ENCODE results near the gene SF3B1.

The SF3B1 gene

GRCh38 chr2:197425550-197425949 is 9.3 kb downstream of the SF3B1 start:
- in situ Hi-C loops (cut with MboI; ENCODE audit: low sequenced_read_pairs, unreplicated experiment), result no loop called here
- TF ChIP-seq, protein P1, sequence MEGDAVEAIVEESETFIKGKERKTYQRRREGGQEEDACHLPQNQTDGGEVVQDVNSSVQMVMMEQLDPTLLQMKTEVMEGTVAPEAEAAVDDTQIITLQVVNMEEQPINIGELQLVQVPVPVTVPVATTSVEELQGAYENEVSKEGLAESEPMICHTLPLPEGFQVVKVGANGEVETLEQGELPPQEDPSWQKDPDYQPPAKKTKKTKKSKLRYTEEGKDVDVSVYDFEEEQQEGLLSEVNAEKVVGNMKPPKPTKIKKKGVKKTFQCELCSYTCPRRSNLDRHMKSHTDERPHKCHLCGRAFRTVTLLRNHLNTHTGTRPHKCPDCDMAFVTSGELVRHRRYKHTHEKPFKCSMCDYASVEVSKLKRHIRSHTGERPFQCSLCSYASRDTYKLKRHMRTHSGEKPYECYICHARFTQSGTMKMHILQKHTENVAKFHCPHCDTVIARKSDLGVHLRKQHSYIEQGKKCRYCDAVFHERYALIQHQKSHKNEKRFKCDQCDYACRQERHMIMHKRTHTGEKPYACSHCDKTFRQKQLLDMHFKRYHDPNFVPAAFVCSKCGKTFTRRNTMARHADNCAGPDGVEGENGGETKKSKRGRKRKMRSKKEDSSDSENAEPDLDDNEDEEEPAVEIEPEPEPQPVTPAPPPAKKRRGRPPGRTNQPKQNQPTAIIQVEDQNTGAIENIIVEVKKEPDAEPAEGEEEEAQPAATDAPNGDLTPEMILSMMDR (IDR thresholded peaks at IDR 0.05; ENCODE audit: borderline replicate concordance, control extremely low read depth, extremely low read depth, insufficient read depth, missing control alignments), result no peak
- DNase-seq (ENCODE audit: low spot score), result no peak

DNA sequence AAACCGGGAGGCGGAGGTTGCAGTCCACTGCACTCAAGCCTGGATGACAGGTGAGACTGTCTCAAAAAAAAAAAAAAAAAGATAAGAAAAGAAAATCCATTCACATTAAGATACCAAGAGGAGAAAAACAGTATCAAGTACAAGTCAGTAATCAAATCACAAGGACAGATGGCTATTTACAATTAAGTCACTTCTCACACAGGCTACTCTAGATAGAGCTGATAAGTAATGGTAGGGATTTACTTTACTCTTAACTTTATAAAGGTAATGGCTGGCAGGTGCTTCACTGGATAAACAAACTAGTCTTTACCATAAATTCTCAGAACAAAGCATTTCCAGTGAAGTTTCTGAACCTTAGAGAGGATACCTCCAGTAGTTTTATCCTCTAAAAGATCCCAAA is 11.5 kb downstream of the SF3B1 start:
- no peak for DNase-seq (ENCODE audit: low spot score)
- TF ChIP-seq, protein P1 (IDR thresholded peaks at IDR 0.05; ENCODE audit: borderline replicate concordance, control extremely low read depth, extremely low read depth, insufficient read depth, missing control alignments), result no peak
- in situ Hi-C loops (cut with MboI; ENCODE audit: low sequenced_read_pairs, unreplicated experiment), result no loop called here

GRCh38 chr2:197419438-197419837 is 15.4 kb downstream of the SF3B1 start:
- TF ChIP-seq, protein P1 (IDR thresholded peaks at IDR 0.05; ENCODE audit: borderline replicate concordance, control extremely low read depth, extremely low read depth, insufficient read depth, missing control alignments), result no peak
- in situ Hi-C loops (cut with MboI; ENCODE audit: low sequenced_read_pairs, unreplicated experiment), result no loop called here
- no peak for DNase-seq (ENCODE audit: low spot score)

DNA sequence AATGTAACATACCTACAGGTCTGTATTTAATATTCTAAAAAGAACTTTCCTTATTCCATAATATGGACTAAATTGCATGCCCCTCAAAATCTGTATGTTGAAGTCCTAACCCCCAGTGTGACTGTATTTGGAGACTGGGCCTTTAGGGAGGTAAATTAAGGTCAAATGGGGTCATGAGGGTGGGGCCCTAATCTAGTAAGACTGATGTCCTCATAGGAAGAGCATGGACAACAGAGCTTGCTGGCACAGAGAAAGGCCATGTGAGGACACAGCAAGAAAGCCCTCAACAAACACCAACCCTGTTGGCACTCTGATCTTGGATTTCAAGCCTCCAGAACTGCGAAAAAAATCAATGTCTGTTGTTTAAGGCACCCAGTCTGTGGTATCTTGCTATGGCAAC is 18.6 kb downstream of the SF3B1 start:
- TF ChIP-seq, protein P1 (IDR thresholded peaks at IDR 0.05; ENCODE audit: borderline replicate concordance, control extremely low read depth, extremely low read depth, insufficient read depth, missing control alignments), result no peak
- in situ Hi-C loops (cut with MboI; ENCODE audit: low sequenced_read_pairs, unreplicated experiment), result no loop called here
- no peak for DNase-seq (ENCODE audit: low spot score)

- TF ChIP-seq, protein P1 (IDR thresholded peaks at IDR 0.05; ENCODE audit: borderline replicate concordance, control extremely low read depth, extremely low read depth, insufficient read depth, missing control alignments), result no peak
- no peak for DNase-seq (ENCODE audit: low spot score)
These were observed 20.3 kb downstream of the SF3B1 start for GRCh38 chr2:197414515-197414914.

DNA sequence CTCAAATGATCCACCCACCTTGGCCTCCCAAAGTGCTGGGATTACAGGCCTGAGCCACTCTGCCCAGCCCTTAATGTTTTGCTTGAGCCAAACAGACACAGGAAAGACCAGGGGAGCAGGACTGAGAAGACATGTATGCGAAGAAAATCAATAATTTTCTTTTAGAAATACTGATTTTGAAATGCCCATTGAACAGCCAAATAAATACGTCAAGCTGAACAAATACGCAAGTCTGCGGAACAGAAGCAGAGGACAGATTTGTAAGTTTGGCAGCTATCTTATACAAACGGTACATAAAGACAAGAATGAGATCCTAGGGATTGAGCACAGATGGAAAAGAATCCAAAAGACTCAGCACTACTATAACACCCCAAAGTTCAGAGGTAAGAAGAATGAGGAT is 20.8 kb downstream of the SF3B1 start:
- no peak for DNase-seq (ENCODE audit: low spot score)
- TF ChIP-seq, protein P1 (IDR thresholded peaks at IDR 0.05; ENCODE audit: borderline replicate concordance, control extremely low read depth, extremely low read depth, insufficient read depth, missing control alignments), result no peak
- in situ Hi-C loops (cut with MboI; ENCODE audit: low sequenced_read_pairs, unreplicated experiment), result no loop called here

More at GRCh38 chr2:197414515-197414914, 20.3 kb downstream of the SF3B1 start:
- in situ Hi-C loops (cut with MboI; ENCODE audit: low sequenced_read_pairs, unreplicated experiment), result no loop called here

DNA sequence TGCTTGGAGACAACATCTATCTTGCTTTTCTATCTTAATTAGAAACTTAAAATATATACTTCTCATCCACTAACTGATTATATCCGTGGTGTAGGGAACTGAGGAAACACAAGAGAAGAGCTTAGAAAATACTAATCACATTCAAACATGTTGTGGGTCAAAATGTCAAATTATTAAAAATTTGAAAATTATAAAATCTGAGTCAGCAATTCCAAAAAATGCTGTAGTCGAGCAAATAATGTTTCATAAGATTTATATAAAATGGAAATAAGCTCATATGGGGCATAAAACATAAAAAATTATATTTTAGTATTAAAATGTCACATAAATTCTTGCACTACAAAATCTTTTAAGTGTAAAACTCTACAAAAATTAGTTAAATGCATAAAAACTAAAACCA is 29.2 kb downstream of the SF3B1 start:
- DNase-seq (ENCODE audit: low spot score), result no peak
- in situ Hi-C loops (cut with MboI; ENCODE audit: low sequenced_read_pairs, unreplicated experiment), result no loop called here
- TF ChIP-seq, protein P1 (IDR thresholded peaks at IDR 0.05; ENCODE audit: borderline replicate concordance, control extremely low read depth, extremely low read depth, insufficient read depth, missing control alignments), result no peak
